NCI-H146 treated with DMSO at 0.1 percent for 48 hours (cell line): ENCODE data around the gene BAZ2B.

Experiments
- DNase-seq: peaks from one replicate; lab custom pipeline; 2025; ENCODE audit not compliant: unreplicated experiment; lab: John Stamatoyannopoulos, UW

The BAZ2B gene

DNA sequence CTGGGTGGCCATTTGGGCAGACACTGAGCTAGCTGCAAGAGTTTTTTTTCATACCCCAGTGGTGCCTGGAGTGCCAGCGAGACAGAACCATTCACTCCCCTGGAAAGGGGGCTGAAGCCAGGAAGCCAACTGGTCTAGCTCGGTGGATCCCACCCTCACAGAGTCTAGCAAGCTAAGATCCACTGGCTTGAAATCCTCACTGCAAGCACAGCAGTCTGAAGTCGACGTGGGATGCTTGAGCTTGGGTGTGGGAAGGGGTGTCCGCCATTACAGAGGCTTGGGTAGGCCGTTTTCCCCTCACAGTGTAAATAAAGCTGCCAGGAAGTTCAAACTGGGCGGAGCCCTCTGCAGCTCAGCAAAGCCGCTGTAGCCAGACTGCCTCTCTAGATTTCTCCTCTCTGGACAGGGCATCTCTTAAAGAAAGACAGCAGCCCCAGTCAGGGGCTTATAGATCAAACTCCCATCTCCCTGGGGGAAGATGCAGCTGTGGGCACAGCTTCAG lies 260.2 kb downstream of the BAZ2B start:
- DNase-seq, result no peak

DNA sequence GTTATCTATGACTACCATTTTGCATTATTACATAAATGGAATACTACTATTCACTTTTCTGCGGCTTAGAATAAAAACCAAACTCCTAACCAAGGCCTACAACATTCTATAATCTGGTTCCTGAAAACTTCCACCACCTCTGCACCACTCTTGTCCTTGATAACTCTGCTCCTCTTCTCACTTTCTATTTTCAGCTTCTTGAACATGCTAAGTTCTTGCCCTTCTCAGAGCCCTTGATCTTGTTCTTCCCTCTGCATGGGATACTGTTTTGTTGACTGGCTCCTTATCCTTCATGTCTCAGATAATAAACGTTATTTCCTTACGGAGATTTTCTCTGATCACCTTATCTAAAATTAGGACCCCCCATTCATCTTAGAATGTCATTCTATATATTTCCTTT lies 264.4 kb downstream of the BAZ2B start:
- no peak for DNase-seq

DNA sequence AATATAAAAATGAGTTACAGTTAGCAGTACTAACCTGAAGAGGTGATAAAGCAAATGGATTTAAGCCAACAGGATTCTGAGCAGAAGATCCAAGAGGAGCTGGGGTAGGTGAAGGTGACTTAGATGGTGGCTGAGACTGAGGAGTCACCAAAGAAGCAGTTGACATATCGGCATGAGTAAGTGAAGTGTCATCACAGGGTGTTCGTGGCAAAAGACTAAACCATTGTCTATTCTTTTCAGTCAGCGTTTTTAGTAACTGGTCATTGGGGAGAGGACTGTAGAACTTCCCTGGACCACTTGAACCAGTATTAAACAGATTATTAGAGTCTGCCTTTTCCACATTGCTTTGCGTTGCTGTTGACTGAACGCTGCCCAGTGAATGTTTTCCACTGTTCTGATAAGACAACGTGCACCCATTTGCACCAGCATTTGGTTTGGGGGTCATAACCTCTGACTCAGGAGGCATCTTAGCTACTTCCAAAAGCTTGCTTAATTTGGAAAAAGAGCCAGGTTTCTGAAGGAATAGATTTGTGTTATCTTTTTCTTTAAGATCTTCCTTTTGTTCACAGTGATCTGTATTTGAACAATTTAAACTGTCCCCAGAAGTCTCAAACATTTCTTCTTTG lies 266.6 kb downstream of the BAZ2B start:
- no peak for DNase-seq

DNA sequence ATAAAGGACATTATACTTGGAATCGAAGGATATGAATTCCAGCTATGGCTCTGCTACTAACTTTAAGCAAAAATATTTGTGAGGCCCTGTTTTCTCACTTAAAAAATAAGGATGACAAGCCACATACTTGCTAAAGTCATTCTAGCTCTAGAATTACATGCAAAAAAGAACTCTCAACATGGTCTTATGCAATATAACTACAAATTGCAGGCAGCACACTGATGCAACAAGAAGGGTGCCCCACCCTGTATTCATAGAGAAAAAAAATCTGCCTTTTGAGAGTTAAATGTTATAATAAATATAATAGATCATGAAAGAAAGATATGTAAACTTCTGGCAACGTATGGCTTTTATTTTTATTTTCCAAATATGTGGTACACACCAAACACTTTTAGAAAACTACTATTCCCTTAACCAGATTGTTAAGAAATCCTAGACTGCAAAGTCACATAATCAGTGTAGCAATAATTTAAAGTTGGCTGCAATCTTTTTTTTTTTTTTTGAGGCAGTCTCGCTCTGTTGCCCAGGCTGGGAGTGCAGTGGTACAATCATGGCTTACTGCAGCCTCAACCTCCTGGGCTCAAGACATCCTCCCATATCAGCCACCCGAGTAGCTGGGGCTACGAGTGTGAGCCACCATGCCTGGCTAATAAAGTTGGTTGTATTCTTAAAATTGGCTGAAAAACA lies 289.6 kb downstream of the BAZ2B start:
- no peak for DNase-seq

DNA sequence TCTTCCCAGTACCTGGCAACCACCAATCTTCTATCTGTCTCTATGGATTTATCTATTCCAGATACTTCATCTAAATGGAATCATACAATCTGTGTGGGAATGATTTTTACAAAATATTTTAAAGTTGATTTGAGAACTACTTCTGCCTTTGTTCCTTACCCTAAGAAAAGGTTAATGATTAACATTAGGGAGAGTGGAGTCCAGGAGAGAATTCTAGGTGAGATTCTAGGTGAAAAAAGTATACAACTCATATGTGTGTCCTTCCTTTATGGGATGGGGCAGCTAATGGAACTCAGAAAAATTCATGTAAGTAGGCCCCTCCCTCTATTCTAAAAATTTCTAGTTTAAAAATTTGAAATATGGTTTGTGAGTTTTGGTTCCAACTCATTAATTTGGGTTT lies 293.9 kb downstream of the BAZ2B start:
- no peak for DNase-seq

DNA sequence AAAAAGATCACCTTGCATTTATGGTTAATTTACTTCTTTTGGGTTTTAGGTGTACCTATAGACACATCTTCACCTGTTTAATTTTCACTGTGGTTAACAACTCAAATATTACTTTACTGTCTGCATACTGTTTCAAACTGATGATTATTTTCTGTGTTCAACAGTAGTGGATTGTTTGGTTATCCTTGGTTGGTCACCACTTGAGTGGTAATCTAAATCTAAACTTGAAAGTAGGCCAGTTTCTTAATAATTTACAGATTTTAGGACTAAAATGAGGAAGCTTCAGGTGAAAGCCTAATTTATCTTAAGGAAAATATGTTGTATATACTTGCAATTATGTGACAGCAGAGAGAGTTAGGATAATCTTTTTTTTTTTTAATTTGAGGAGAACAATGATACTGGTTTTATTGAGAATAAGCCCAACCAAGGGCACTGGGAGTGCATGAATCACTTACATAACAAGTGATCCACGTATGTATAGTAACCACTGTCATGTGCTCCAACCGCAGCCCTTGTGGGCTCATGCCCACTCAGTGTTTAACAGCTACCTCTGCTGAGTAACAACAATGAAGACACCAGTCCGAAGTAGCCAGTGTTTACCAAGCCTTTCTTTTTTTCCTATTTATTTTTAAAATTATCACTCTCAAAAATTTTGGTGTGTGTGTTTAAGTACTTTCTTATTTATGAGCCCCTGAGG lies 298.8 kb downstream of the BAZ2B start:
- no peak for DNase-seq

DNA sequence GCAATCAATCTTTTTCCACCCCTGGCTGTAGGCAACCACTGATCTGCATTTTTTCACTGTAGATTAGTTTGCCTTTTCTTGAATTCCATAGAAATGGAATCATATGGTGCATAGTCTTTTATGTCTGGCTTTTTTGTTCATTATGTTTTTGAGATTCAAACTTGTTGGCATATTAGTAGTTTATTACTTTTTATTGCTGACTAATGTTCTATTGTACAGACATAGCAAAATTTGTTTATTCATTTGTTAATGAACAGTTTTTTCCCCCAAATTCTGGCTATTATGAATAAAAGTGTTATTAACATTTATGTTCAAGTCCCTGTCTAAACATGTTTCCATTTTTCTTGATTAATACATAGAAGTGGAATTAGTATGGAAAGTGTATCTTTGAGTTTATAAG lies 308.4 kb downstream of the BAZ2B start:
- DNase-seq, result no peak

DNA sequence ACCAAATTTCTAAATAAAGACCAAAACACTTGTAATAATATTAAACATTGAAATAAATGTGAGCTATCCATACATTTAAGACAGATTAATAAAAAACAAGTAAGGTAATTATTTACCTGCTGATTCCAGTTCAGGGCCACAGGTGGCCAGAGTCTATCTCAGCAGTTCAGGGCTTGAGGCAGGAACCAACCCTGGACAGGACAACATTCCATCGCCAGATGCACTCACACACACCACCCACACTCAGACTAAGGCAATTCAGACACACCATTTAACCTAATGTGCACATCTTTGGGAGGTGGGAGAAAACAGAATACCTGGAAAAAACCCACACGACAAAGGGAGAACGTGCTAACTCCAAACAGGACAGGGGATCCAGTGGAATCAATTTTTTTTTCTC lies 315.8 kb downstream of the BAZ2B start:
- no peak for DNase-seq

DNA sequence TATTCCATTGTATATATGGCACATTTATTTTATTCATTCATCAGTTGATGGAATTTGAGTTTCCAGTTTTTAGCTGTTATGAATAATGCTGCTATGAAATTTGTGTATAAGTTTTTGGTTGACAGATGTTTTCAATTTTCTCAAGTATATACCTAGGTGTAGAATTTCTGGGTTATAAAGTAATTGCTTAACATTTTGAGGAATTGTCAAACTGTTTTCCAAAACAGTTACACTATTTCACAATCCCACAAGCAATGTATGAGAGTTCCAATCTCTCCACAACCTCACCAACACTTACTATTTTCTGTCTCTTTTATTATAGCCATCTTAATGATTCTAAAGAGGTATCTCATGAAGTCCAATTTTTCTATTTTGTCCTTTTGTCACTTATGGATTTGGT lies 317.4 kb downstream of the BAZ2B start:
- DNase-seq, result no peak

DNA sequence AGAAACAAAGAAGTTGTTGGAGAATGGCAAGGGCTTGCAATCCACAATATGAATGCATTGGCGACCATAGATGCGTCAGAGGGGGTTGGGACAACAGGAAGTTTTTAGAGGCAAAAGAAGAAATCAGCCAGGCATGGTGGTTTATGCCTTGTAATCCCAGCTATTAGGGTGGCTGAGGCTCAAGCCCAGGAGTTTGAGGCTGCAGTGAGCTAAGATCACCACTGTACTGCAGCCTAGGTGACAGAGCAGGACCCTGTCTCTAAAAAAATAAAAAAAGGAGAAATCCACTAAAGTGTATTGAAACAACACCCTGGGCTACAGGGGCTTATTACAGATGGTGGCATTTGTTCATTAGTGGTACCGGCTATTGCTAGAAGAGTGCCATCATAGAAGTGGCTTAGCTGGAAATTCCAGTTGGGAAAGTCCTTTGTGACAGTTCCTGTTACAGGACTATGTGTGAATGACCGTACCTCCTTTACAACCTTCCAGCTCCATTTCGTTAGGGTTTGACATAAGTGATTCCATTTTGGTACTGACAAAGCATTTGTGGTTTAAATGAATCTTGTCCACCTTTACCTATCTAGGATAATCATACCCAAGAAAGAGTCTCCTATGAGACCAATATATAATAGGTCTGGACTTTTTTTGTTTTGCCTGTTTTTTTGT lies 319.2 kb downstream of the BAZ2B start:
- DNase-seq, result no peak

DNA sequence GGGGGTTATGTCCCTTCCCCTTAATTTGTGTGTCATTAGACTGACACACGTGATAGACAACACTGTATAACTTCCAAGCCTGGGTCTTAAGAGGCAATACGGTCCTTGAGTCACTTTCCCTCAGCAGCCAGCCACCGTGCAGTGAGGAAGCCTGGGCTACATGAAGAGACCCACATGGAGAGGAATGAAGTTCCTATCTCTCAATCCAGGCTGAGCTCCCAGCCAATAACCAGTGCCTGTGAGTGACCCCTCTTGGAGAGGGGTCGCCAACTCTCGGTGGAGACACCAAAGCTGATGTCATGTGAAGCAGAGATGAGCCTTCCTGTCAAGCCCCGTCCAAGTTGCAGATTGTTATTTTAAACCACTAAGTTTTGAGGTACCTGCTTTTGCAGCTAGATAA lies 324.2 kb downstream of the BAZ2B start:
- DNase-seq, result no peak

DNA sequence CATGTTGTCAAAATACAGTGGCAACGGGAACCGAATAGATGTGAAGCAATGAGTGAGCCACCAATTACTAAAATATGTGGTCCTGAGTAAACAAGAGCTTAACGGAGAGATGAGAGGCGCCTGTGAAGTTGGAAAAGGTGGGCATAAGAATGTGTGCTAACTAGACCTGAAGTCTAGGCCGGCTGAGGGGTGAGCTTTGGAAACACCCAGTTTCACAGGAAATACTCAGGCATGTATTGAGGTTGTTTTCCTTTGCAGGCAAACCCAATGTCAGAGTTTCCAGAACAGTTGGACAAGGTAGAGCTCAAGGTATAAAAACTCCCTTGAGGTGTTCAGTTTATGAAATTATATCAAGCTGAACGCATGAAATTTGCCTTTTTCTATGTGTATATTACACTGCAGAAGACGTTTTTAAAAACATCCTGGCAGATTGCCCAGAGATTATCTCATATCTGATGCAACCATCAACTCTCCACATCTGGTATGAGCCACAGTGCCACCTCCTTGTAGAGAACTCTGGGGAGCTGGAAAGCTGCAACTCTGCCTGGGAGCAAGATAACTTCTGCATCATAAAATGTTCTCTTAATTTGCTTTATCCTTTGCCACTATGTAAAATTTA lies 325.9 kb downstream of the BAZ2B start:
- DNase-seq, result no peak

DNA sequence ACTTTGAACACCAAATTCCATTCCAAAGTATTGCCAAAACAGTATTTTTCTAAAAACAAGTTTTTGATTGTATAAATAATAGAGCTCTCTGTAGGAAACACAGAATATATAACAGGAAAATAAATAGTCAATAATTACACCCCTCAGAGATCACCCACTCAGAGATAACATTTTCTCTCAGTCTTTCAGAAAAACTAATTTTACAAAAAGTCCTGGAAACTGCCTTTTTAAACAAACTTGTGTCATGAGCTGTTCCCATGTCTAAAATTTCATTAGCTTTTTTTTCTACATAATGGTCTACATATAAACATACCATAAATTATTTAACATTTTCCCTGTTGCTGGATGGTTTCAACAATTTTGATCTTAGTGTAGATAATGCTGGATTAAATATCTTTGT lies 328.6 kb downstream of the BAZ2B start:
- DNase-seq, result no peak

DNA sequence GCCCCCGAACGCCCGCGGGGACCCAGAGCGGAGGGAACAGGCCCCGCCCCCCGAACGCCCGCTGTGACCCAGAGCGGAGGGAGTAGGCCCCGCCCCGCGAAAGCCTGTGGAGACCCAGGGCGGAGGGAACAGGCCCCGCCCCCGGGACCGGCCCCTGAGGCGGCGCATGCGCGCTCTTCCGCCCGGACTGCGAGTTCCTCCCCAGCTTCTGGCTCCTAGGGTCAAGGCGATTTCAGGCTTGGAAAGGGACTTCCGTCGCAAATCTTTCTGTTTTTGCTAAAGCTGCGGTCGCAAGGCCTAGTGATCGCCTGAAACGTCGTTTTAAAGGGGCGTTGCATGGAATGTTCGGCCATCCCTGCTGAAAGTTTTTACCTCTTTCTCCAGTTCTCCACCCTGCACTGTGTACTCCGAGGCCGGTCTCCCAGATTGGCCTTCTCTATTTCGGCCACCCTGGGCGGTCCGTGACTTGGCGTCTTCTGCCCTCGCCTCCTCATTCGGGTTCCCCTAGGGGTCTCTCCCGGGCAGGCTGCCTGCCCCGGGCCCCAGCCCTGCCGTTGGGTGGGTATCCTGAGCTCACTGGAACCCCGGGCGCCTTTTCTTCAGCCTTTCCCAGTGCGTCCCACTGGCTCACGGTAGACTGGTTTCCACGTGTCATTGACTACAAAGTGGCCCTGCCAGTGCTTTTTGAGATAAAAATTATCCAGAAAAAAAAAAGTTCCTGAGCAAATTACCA lies 329.5 kb downstream of the BAZ2B start:
- peak; percentile 73 for DNase-seq

DNA sequence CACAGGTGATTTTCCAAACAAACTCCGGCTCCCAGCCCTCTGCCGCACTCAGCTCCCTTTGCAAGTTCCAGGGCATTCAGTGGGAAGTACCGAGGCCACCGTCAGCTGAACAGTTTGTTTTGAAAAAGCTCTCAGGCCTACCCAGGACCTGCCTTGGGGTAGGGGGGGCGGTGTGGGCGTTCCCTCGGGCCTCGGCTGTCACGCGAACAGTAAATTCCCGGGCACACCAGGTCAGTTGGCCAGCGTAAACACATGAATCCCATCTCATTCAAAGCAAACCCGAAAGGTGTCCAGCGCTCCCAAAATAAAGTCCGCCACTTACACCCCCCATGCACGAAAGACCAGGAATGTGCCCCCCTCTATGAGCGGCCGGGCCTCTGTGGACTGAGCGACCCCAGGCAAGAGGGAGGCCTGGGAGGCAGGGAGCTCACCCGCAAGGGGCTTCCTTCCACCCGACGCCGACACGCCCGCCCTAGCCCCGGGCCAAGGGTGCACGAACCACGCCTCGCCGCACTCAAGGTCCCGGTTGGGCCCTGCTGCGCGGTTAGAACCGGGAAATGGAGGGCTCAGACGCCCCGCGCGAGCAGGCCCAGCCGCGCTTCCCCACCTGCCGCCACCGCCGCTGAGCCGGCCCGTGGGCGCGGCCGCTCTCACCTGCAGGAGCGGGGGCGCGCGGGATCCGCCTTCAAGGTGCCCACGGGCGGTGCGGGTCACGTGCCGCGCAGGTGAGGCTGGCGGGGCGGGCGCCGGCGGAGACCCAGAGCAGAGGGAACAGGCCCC lies 330.2 kb downstream of the BAZ2B start, which contains the start of gene WDSUB1:
Gene WDSUB1 (minus strand): TSS at position 775 of the 780 bp plus-strand sequence. CDS start 3,634 bp downstream, outside the sequence.
- peak; percentile 56 for DNase-seq

DNA sequence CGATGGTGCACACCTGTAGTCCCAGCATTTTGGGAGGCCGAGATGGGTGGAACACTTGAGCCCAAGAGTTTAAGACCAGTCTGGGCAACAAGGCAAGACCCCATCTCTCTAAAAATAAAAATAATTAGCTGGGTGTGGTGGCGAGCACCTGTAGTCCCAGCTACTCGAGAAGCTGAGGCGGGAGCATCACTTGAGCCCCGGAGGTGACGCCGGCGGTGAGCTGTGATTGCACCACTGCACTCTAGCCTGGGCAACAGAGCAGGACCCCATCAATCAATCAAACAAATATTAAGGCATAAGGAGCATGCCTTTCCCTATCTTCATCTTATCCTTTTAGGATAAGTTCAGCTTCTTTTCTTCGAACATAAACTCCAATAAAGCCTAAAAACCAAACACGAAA lies 330.9 kb downstream of the BAZ2B start:
- no peak for DNase-seq

DNA sequence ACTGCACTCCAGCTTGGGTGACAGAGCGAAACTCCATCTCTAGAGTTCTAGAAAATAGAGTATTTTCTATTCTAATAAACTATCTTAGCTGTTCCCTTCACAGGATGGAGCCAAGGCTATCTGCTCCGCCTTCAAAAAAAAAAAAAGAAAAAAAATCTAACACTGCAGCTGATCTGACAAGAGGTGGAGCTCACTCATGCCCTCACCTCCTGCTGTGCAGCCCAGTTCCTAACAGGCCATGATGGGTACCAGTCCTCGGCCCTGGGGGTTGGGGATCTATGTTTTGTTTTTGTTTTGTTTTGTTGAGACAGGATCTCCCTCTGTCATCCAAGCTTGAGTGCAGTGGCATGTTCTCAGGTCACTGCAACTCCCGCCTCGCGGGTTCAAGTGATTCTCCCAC lies 332.8 kb downstream of the BAZ2B start:
- no peak for DNase-seq

DNA sequence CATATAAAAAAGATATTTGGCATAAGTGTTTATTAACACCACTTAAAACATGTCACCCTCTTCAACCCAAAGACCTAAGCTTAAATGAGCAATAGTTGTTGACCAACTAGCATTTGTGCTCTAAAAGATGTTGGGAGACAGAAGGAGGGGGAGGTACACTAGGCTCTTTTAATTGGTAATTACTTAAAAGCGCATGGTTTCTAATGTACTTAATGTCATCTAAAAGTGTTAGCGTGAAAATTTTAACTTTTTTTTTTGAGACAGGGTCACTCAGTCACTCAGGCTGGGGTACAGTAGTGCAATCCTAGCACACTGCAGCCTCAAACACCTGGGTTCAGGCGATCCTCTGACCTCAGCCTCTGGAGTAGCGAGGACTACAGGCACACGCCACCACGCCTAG lies 335.3 kb downstream of the BAZ2B start:
- DNase-seq, result no peak

DNA sequence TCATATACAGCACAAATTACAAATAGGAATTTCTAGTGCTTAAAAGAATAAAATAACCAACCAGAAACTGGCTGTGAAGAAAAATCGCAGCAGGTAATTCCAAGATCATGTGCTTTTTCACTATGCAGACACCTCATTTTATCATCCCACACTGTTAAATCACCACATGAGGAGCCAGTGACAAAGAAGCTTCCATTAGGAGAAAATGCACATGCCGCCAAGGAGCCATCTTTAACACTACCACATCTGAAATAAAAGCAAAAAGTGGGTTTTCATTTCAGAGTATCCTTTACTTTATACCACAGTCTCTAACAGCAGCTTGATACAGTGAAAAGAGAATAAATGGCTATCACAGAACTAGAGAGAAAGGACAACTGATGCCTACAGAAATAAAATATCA lies 336.6 kb downstream of the BAZ2B start:
- DNase-seq, result no peak

DNA sequence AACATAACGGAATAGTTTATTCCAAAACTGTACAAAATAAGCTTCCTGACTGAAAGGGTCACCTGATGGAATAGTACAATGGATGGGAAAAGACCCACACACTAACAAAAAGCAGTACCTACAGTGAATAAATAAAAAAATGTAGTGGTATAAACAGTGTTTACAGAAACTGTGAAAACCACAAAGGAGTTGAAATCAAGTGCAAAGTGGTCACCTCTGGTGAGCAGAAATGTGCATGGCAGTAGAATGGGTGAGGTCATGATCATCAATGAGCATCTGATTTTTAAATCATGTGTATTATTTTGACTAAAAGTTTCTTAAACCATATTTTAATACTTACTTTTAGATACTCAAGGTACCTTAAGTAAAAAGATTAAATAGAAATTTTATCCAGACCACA lies 341.2 kb downstream of the BAZ2B start:
- DNase-seq, result no peak
